ENCODE measurements around the gene RGL3.
"Not testable (repeated sequence)": the region's sequence is repeated elsewhere in the genome, so short reads cannot be mapped to it uniquely, and the experiment has no call there.

The RGL3 gene

GRCh38 chr19:11420429-11421370, 1.6 kb upstream of the RGL3 start:
- DNase-seq (ENCODE audit: low spot score), result no peak

- no peak for DNase-seq (ENCODE audit: low spot score)
These were observed 993 bp downstream of the RGL3 start for GRCh38 chr19:11418094-11418548.

GRCh38 chr19:11416346-11417052, 2.6 kb downstream of the RGL3 start:
- DNase-seq (ENCODE audit: low spot score), result no peak

GRCh38 chr19:11414544-11414943, 4.6 kb downstream of the RGL3 start:
- DNase-seq (ENCODE audit: low spot score), result no peak

- DNase-seq (ENCODE audit: low spot score), result no peak
These were observed 8.4 kb downstream of the RGL3 start for GRCh38 chr19:11410682-11411081.

- no peak for DNase-seq (ENCODE audit: low spot score)
These were observed 10.5 kb downstream of the RGL3 start for GRCh38 chr19:11408591-11408990.

GRCh38 chr19:11406703-11407236, 12.3 kb downstream of the RGL3 start:
- DNase-seq (ENCODE audit: low spot score), result not testable (repeated sequence)

DNA sequence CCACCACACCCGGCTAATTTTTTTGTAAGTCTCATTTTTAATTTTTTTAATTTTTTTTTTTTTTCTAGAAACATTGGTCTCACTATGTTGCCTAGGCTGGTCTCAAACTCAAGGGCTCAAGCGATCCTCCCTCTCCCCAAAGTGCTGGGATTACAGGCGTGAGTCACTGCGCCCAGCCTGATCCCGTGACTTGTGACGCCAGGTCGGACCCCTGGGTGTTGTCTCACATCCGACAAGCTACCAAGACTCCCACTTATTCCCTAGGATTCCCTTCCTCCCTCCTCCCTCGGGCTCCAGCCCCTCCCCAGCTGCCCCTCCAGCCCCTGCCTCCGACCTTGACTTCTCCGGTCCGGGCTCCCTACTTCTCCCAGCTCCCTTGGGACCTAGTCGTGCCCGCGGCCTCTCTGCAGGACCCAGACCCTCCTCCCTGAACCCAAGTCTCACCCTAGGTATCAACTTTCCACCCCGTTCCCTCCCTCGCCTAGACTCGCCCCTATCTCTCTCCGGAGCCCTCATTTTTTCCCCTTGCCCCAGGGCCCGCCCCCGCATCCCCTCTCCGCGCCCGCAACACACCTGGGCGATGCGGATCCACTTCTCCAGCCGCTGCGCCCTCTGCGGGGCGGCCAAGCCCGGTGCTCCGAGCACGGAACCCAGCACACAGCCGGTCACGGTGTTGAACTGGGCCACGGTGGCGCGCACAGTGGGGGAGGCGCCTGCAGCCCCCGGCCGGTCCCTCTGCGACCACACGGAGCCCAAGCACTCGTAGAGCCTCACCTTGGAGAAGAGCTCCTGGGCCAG, 13.1 kb downstream of the RGL3 start:
- DNase-seq (ENCODE audit: low spot score), result no peak

DNA sequence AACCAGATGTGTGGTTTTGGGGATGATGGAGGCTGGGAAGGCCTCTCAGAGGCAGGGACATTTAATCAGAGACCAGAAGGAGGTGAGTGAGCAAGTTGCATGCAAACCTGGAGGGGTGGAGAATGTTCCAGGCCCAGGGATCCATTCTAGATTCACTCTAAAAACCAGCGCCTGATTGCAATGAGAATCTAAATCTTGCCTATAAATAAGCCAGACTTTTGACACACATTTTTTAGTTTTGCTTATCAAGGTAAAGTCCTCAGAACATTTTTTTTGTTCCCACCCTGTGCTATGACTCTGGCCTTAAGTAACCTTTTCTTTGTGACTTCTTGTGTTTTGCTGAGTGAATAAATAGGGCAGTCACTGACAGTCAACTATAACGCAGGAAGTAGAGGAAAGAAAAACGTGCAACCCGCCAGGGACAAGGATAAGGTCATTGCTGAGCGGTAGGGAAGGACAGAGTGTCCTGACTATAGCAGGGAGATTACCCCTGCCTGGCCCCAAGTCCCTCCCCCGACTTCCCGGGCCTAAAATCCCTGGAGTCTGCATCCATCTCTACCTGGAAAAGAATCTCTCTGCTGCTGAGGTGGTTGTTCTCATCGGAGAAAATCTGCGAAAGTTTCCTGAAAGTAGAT, 14.4 kb downstream of the RGL3 start:
- no peak for DNase-seq (ENCODE audit: low spot score)

- no peak for DNase-seq (ENCODE audit: low spot score)
These were observed 17.1 kb downstream of the RGL3 start for GRCh38 chr19:11401808-11402543.

DNA sequence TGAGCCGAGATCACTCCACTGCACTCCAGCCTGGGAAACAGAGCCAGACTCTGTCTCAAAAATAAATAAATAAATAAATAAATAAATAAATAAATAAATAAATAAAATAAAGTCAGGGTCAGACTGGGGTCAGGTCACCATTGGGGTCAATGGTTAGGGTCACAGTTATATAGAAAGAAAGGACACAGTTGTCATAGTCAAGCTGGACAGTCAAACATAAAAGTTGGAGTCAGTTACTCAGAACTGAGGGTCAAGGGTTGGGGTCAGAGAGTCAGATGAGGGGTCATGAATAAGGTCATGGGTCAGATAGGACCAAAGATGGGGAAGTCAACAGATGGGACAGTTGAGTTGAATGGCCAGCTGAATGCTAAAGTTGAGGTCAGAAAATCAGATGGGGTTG, 18.3 kb downstream of the RGL3 start:
- no peak for DNase-seq (ENCODE audit: low spot score)

GRCh38 chr19:11399667-11400066, 19.4 kb downstream of the RGL3 start:
- no peak for DNase-seq (ENCODE audit: low spot score)

DNA sequence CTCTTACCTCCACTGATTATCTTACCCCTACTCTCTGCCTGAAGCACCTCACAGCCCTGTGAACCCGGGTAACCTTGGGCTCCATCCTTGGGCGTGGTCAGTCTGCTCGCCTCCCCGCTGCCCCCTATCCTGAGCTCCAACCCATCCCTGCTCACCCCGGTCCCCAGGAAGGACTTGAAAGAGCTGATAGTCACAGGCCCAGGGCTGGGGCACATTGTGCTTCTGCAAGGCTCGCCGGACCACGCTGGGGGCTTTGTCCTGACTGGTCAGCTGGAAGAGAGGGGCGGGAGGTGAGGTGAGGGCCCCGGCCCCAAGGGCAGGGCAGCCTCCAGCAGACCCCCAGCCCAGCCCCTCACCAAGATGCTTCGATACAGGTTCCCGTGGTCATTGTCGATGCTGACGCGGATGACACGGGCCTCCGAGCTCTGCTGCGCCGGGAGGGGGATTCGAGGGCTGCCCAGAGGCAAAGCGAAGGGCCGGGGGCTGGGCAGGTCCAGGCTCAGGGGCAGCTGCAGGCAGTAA, 22.0 kb downstream of the RGL3 start:
- no peak for DNase-seq (ENCODE audit: low spot score)

GRCh38 chr19:11390933-11391680, 28.0 kb downstream of the RGL3 start:
- no peak for DNase-seq (ENCODE audit: low spot score)

DNA sequence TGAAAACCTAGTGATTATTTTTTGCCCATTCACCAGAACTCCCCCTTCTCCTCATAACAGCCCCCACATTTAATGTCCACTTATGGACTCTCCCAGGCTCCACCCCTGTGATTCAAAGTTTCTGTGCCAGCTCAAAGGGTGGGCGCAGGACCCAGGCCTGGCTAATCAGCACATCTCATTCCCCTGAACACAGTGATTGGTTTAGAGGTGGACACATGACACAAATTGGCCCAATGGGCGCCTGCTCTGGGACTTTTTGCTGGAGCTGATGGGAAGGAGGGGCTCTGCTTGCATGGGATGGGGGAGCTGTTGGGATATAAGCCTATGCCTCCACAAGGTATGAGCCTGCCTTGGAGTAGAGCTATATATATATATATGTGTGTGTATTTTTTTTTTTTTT, 28.8 kb downstream of the RGL3 start:
- no peak for DNase-seq (ENCODE audit: low spot score)

DNA sequence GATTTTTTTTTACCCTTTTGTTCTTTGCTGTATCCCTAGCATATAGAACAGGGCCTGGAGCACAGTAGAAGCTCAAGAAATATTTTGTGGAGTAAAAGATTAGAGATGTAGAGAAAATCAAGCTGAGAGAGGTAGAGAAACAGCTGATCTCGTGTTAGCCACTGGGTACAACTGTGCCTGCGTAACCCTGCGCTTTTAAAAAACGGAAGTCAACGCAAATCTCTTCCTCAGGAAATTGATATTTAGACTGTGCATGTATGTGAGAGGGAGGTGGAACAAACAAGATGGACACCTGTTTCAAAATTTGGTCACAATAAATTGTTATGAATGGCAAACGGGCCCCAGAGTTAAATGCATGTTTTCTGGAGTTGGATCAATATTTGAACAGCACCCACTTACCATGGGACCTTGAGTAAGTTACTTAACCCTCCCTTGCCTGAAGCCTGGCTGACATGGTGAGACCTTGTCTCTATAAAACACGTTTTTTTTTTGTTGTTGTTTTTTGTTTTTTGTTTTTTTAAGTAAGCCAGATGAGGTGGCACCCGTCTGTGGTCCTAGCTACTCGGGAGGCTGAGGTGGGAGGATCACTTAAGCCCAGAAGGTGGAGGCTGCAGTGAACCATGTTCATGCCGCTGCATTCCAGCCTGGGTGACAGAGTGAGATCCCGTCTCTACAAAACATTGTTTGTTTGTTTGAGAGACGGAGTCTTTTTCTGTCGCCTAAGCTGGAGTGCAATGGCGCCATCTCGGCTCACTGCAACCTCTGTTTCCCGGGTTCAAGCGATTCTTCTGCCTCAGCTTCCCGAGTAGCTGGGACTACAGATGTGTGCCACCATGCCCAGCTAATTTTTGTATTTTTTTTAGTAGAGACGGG, 31.7 kb downstream of the RGL3 start:
- DNase-seq (ENCODE audit: low spot score), result no peak

GRCh38 chr19:11384778-11385129, 34.4 kb downstream of the RGL3 start:
- no peak for DNase-seq (ENCODE audit: low spot score)

GRCh38 chr19:11383706-11384048, 35.4 kb downstream of the RGL3 start:
- DNase-seq (ENCODE audit: low spot score), result no peak
